SKM-1 (cell line): ENCODE measurements around the gene GAS7.

Experiments
- DNase-seq: peaks from one replicate; lab custom pipeline; 2025; ENCODE audit not compliant: unreplicated experiment; lab: John Stamatoyannopoulos, UW

GAS7 gene

GRCh38 chr17:10053782-10054540 lies 144.4 kb downstream of the GAS7 start:
- DNase-seq, result no peak

- no peak for DNase-seq
Observed at GRCh38 chr17:10052106-10052813, 146.1 kb downstream of the GAS7 start.

GRCh38 chr17:10051112-10051511 lies 147.3 kb downstream of the GAS7 start:
- no peak for DNase-seq

GRCh38 chr17:10050597-10051101 lies 147.8 kb downstream of the GAS7 start:
- DNase-seq, result peak; percentile 38

GRCh38 chr17:10048629-10049350 lies 149.6 kb downstream of the GAS7 start:
- no peak for DNase-seq

- DNase-seq, result no peak
Observed at GRCh38 chr17:10046786-10047785, 151.3 kb downstream of the GAS7 start.

- DNase-seq, result no peak
Observed at GRCh38 chr17:10045871-10046658, 152.3 kb downstream of the GAS7 start.

GRCh38 chr17:10042589-10043244 lies 155.7 kb downstream of the GAS7 start:
- no peak for DNase-seq

- DNase-seq, result no peak
Observed at GRCh38 chr17:10041916-10042588, 156.4 kb downstream of the GAS7 start.

- DNase-seq, result no peak
Observed at GRCh38 chr17:10041287-10041612, 157.2 kb downstream of the GAS7 start.

- DNase-seq, result peak; percentile 16
Observed at GRCh38 chr17:10036511-10037061, 161.8 kb downstream of the GAS7 start.

- no peak for DNase-seq
Observed at GRCh38 chr17:10035885-10036284, 162.5 kb downstream of the GAS7 start.

GRCh38 chr17:10034719-10035475 lies 163.5 kb downstream of the GAS7 start:
- no peak for DNase-seq

GRCh38 chr17:10033959-10034358 lies 164.4 kb downstream of the GAS7 start:
- DNase-seq, result no peak

GRCh38 chr17:10033449-10033848 lies 165.0 kb downstream of the GAS7 start:
- no peak for DNase-seq

- DNase-seq, result no peak
Observed at GRCh38 chr17:10032118-10032852, 166.1 kb downstream of the GAS7 start.

- no peak for DNase-seq
Observed at GRCh38 chr17:10031606-10032005, 166.8 kb downstream of the GAS7 start.
